SK-N-SH (cell line): Measurements from ENCODE around the gene PHACTR3. TPM values are rescaled to one million over a fixed set of nuclear protein-coding genes. Genes with fewer than 3 reads are reported as not detected.

Experiments
- CTCF ChIA-PET: fragments of 300-600, 350-600 bp; formaldehyde crosslinking; extraction: SDS; loops from one replicate; lab custom pipeline; 2021; lab: Yijun Ruan, JAX
- POLR2A ChIA-PET: fragments of 350-600 bp; sonication (Branson Sonifier 250); formaldehyde crosslinking; extraction: SDS; loops from one replicate; lab custom pipeline; 2020; ENCODE audit warnings: antibody characterized with exemption, inconsistent platforms; lab: Yijun Ruan, JAX
- DNase-seq: peaks from one replicate; pipeline ENCODE4 v3.0.0; 2012
- H2AFZ ChIP-seq: fragments of 200-600 bp; sonication (generic); 2 replicates; pipeline ENCODE4 v1.8.1; 2016; ENCODE audit warnings: antibody characterized with exemption, mild to moderate bottlenecking, low read depth
- H3F3A ChIP-seq: fragments of 200-600 bp; sonication (generic); replicated peaks from 2 replicates; pipeline ENCODE3; 2016; ENCODE audit warnings: antibody characterized with exemption, mild to moderate bottlenecking; ENCODE audit not compliant: insufficient read depth
- H3K27ac ChIP-seq, 2 experiments: fragments of 200-500 bp in 1 of 2; fragments of 200-600 bp in 1 of 2; sonication (Bioruptor generic) in 1 of 2; sonication (generic), shearing (Covaris generic) in 1 of 2; 2 replicates each; pipeline versions ENCODE4 v1.5.1 to v1.6.1; 2014 to 2016; ENCODE audit warnings: low read depth in 2 of 2, inconsistent platforms in 1 of 2, low read length in 1 of 2, mild to moderate bottlenecking in 1 of 2, mixed read lengths in 1 of 2
- H3K27me3 ChIP-seq: fragments of 200-600 bp; sonication (generic), shearing (Covaris generic); 2 replicates; pipeline ENCODE4 v1.6.1; 2016; ENCODE audit warnings: mixed run types; ENCODE audit not compliant: insufficient read depth
- H3K36me3 ChIP-seq, 2 experiments: fragments of 200-500 bp in 1 of 2; fragments of 200-600 bp in 1 of 2; sonication (Bioruptor generic) in 1 of 2; sonication (generic) in 1 of 2; replicated peaks in 1 of 2; 2 replicates each; pipeline versions ENCODE3 to v1.5.1; 2014 to 2016; ENCODE audit warnings: low read length in 1 of 2, mild to moderate bottlenecking in 1 of 2; ENCODE audit not compliant: insufficient read depth in 2 of 2, control insufficient read depth in 1 of 2
- H3K4me1 ChIP-seq, 2 experiments: fragments of 200-500 bp in 1 of 2; fragments of 200-600 bp in 1 of 2; sonication (Bioruptor generic) in 1 of 2; sonication (generic), shearing (Covaris generic) in 1 of 2; 2 replicates each; pipeline versions ENCODE4 v1.5.1 to v1.6.1; 2014 to 2016; ENCODE audit warnings: low read depth in 1 of 2, low read length in 1 of 2, mixed run types in 1 of 2; ENCODE audit not compliant: insufficient read depth in 2 of 2, control insufficient read depth in 1 of 2
- H3K4me2 ChIP-seq: fragments of 200-600 bp; sonication (generic), shearing (Covaris generic); 2 replicates; pipeline ENCODE4 v1.6.1; 2017; ENCODE audit warnings: mixed run types
- H3K4me3 ChIP-seq, 2 experiments: fragments of 200-500 bp in 1 of 2; fragments of 200-600 bp in 1 of 2; sonication (Bioruptor generic) in 1 of 2; sonication (generic), shearing (Covaris generic) in 1 of 2; 2 replicates each; pipeline versions ENCODE4 v1.5.1 to v1.8.1; 2014 to 2016; ENCODE audit warnings: low read depth in 2 of 2, inconsistent platforms in 1 of 2, low read length in 1 of 2, mild to moderate bottlenecking in 1 of 2, mixed read lengths in 1 of 2, moderate library complexity in 1 of 2
- H3K79me2 ChIP-seq: fragments of 200-600 bp; sonication (generic); 2 replicates; pipeline ENCODE4 v1.8.1; 2017; ENCODE audit warnings: mild to moderate bottlenecking; ENCODE audit not compliant: insufficient read depth
- H3K9ac ChIP-seq: fragments of 200-600 bp; sonication (generic); 2 replicates; pipeline ENCODE4 v1.6.1; 2017; ENCODE audit warnings: mixed run types
- H3K9me2 ChIP-seq: fragments of 200-600 bp; sonication (generic); 2 replicates; pipeline ENCODE4 v1.6.1; 2017; ENCODE audit warnings: mixed run types
- H3K9me3 ChIP-seq: fragments of 200-600 bp; sonication (generic); 2 replicates; pipeline ENCODE4 v1.6.1; 2017; ENCODE audit warnings: mixed run types, mild to moderate bottlenecking, moderate library complexity
- H4K20me1 ChIP-seq: fragments of 200-600 bp; sonication (generic); 2 replicates; pipeline ENCODE4 v1.6.1; 2017; ENCODE audit warnings: mild to moderate bottlenecking, mixed run types; ENCODE audit not compliant: insufficient read depth
- EZH2phosphoT487 ChIP-seq: fragments of 200-600 bp; sonication (generic); IDR thresholded peaks from 2 replicates; pipeline ENCODE4 v1.6.1; 2017; ENCODE audit warnings: low read depth, mixed run types, mild to moderate bottlenecking, antibody characterized with exemption, moderate library complexity, borderline replicate concordance
- FOXJ3 ChIP-seq: sonication (generic); formaldehyde crosslinking; IDR thresholded peaks from 2 replicates; pipeline ENCODE4 v1.5.1; 2020; ENCODE audit warnings: mild to moderate bottlenecking, missing genetic modification reagents
- GATA2 ChIP-seq: sonication (generic); formaldehyde crosslinking; IDR thresholded peaks from 2 replicates; pipeline ENCODE4 v1.5.0; 2020; ENCODE audit warnings: mild to moderate bottlenecking, missing genetic modification reagents
- IRF3 ChIP-seq: fragments of 150-350 bp; IDR thresholded peaks from 2 replicates; pipeline ENCODE4 v1.6.1; 2016; ENCODE audit warnings: mild to moderate bottlenecking, low read depth, low read length
- MEF2A ChIP-seq: IDR thresholded peaks from 2 replicates; pipeline ENCODE4 v1.4.0; 2012; ENCODE audit warnings: low read depth, borderline replicate concordance
- MXI1 ChIP-seq: IDR thresholded peaks from 2 replicates; pipeline ENCODE4 v1.6.1; 2012; ENCODE audit warnings: mild to moderate bottlenecking, low read depth, low read length, improper control_type of control experiment
- RCOR1 ChIP-seq: fragments of 150-350 bp; IDR thresholded peaks from 2 replicates; pipeline ENCODE4 v1.6.1; 2017; ENCODE audit warnings: antibody characterized with exemption, low read length
- RFX5 ChIP-seq: IDR thresholded peaks from 2 replicates; pipeline ENCODE4 v1.6.1; 2012; ENCODE audit warnings: mild to moderate bottlenecking, improper control_type of control experiment, low read length
- TCF12 ChIP-seq: IDR thresholded peaks from 2 replicates; pipeline ENCODE4 v1.4.0; 2012
- USF1 ChIP-seq: IDR thresholded peaks from 2 replicates; pipeline ENCODE4 v1.4.0; 2012; ENCODE audit warnings: low read depth, borderline replicate concordance
- ZBTB33 ChIP-seq: IDR thresholded peaks from 2 replicates; pipeline ENCODE4 v1.4.0; 2012; ENCODE audit warnings: low read depth, borderline replicate concordance
- WGBS: methylation state at CpG from one replicate; pipeline ENCODE4 v1.1.6; 2017; ENCODE audit warnings: low lambda C conversion rate; 5-methylcytosine and 5-hydroxymethylcytosine counted together
- polyA plus RNA-seq, 3 experiments: library from polyadenylated mRNA; depleted of rRNA; stranded (reverse); fragments of >200 nt; gene quantifications; 2 replicates each; pipeline ENCODE4 v1.2.3, GENCODE V29; 2012

Gene PHACTR3
- polyA plus RNA-seq, 1 of the 3 experiments (the other 2 are of a cell fraction): 0.10 TPM

- 53% methylated on average over 5 of the region's 5 CpGs for WGBS
- TF ChIP-seq IRF3: no peak
- TF ChIP-seq FOXJ3: no peak
- no peak for TF ChIP-seq ZBTB33
- TF ChIP-seq EZH2phosphoT487: no peak
- no peak for TF ChIP-seq MEF2A
- TF ChIP-seq USF1: no peak
- no peak for TF ChIP-seq MXI1
- TF ChIP-seq GATA2 (CRISPR knock-in tag): no peak
- TF ChIP-seq RCOR1: no peak
- no peak for TF ChIP-seq TCF12
- TF ChIP-seq, all 33 proteins: peak for 0
- Histone ChIP-seq H3K27me3 (no peaks in the 10 kb centered on the region), H3K9ac (no peak overlapping the region), H3K4me1 (peaks cover 0 to 9% of the 10 kb centered on the region in 2 experiments; a peak in 1 of 4 replicates), H3F3A (no peaks in the 10 kb centered on the region), H3K9me2 (no peaks in the 10 kb centered on the region), H3K36me3 (no peaks in the 10 kb centered on the region), H3K4me3 (no peak overlapping the region), H3K9me3 (no peaks in the 10 kb centered on the region), H3K79me2 (no peaks in the 10 kb centered on the region), H4K20me1 (no peaks in the 10 kb centered on the region), H2AFZ (no peak overlapping the region), H3K27ac (no peak overlapping the region), H3K4me2 (no peak overlapping the region)
- ChIA-PET POLR2A (interaction anchor here (1.1 kb wide), 1 partner anchor 11 kb away, joined by 3 read pairs; no protein-coding TSS in a partner anchor), CTCF (interaction anchor here (0.8 to 3.7 kb wide), 5 partner anchors 12 to 134 kb away, joined by 3 to 13 read pairs (median 3); partner anchors contain the start of gene PHACTR3)
- no peak for DNase-seq
These were observed 12.0 kb downstream of the PHACTR3 start for GRCh38 chr20:59616306-59616705.

- no peak for TF ChIP-seq RFX5
- ChIA-PET CTCF (interaction anchor here (0.7 to 3.7 kb wide), 7 partner anchors 10 to 133 kb away, joined by 3 to 13 read pairs (median 3); partner anchors contain the start of gene PHACTR3), POLR2A (interaction anchor here (1.1 kb wide), 1 partner anchor 12 kb away, joined by 3 read pairs; no protein-coding TSS in a partner anchor)
- Histone ChIP-seq H3K4me2 (no peak overlapping the region), H3K4me3 (no peak overlapping the region), H3K4me1 (peaks cover 0 to 6% of the 10 kb centered on the region in 2 experiments; a peak in 1 of 4 replicates), H3K36me3 (no peaks in the 10 kb centered on the region), H3K9me2 (no peaks in the 10 kb centered on the region), H3K27me3 (no peaks in the 10 kb centered on the region), H3K27ac (no peak overlapping the region), H2AFZ (no peak overlapping the region), H3F3A (no peaks in the 10 kb centered on the region), H4K20me1 (no peaks in the 10 kb centered on the region), H3K79me2 (no peaks in the 10 kb centered on the region), H3K9me3 (no peaks in the 10 kb centered on the region), H3K9ac (no peak overlapping the region)
- no peak for DNase-seq
- 11% methylated on average over 2 of the region's 2 CpGs for WGBS
These were observed 12.9 kb downstream of the PHACTR3 start for GRCh38 chr20:59617221-59617620.
